HepG2 (cell line): ENCODE data around the gene SEC24B. TPM values are rescaled to one million over a fixed set of nuclear protein-coding genes. Genes with fewer than 3 reads are reported as not detected.
A peak's percentile ranks its signal among the peaks of the same experiment; 100 is the strongest.

ENCODE experiments used
- ARHGAP35 ChIP-seq: sonication (generic); formaldehyde crosslinking; IDR thresholded peaks from 2 replicates; pipeline ENCODE4 v1.9.0; 2022; ENCODE audit warnings: mild to moderate bottlenecking, inconsistent platforms, moderate library complexity, missing genetic modification reagents, borderline replicate concordance
- CCDC6 ChIP-seq: sonication (generic); formaldehyde crosslinking; IDR thresholded peaks from 2 replicates; pipeline ENCODE4 v1.8.1; 2022; ENCODE audit warnings: mild to moderate bottlenecking, missing genetic modification reagents, moderate library complexity
- FOXC1 ChIP-seq: sonication (generic); formaldehyde crosslinking; IDR thresholded peaks from 2 replicates; pipeline ENCODE4 v1.8.0; 2022; ENCODE audit warnings: mild to moderate bottlenecking, missing genetic modification reagents, borderline replicate concordance
- GABPB1 ChIP-seq: IDR thresholded peaks from 2 replicates; pipeline ENCODE4 v1.6.1; 2016; ENCODE audit warnings: mild to moderate bottlenecking, missing genetic modification reagents, moderate library complexity, missing compliant biosample characterization
- MAX ChIP-seq: IDR thresholded peaks from 2 replicates; pipeline ENCODE4 v1.6.1; 2012; ENCODE audit warnings: inconsistent platforms
- MED8 ChIP-seq: sonication (generic); formaldehyde crosslinking; IDR thresholded peaks from 2 replicates; pipeline ENCODE4 v1.8.1; 2023; ENCODE audit warnings: mild to moderate bottlenecking, missing genetic modification reagents; ENCODE audit not compliant: insufficient replicate concordance
- MYC ChIP-seq: sonication (generic); formaldehyde crosslinking; IDR thresholded peaks from 2 replicates; pipeline ENCODE4 v1.9.0; 2021; ENCODE audit warnings: missing genetic modification reagents, borderline replicate concordance
- SALL2 ChIP-seq: sonication (generic); formaldehyde crosslinking; IDR thresholded peaks from 2 replicates; pipeline ENCODE4 v1.8.1; 2023; ENCODE audit warnings: mild to moderate bottlenecking, missing genetic modification reagents, inconsistent platforms
- SIN3A ChIP-seq: IDR thresholded peaks from 2 replicates; pipeline ENCODE4 v1.6.1; 2011; ENCODE audit warnings: low read depth, mild to moderate bottlenecking, control low read depth, low read length, borderline replicate concordance
- SNAI1 ChIP-seq: sonication (generic); formaldehyde crosslinking; IDR thresholded peaks from 2 replicates; pipeline ENCODE4 v1.5.0; 2020; ENCODE audit warnings: mild to moderate bottlenecking, missing genetic modification reagents, borderline replicate concordance
- SP2 ChIP-seq: sonication (generic); formaldehyde crosslinking; IDR thresholded peaks from 2 replicates; pipeline ENCODE4 v1.5.1; 2020; ENCODE audit warnings: mild to moderate bottlenecking, missing genetic modification reagents
- TBL1XR1 ChIP-seq: fragments of 150-350 bp; IDR thresholded peaks from 2 replicates; pipeline ENCODE4 v1.6.1; 2014; ENCODE audit warnings: borderline replicate concordance, low read length; ENCODE audit not compliant: partially characterized antibody
- U2AF1 ChIP-seq: fragments of 200-400 bp; formaldehyde crosslinking; optimal IDR thresholded peaks from 2 replicates; pipeline ENCODE3; 2017; ENCODE audit warnings: mild to moderate bottlenecking, low read depth, low read length
- ZFP36L1 ChIP-seq: sonication (generic); formaldehyde crosslinking; IDR thresholded peaks from 2 replicates; pipeline ENCODE4 v1.8.0; 2022; ENCODE audit warnings: mild to moderate bottlenecking, missing genetic modification reagents, moderate library complexity
- ZNF263 ChIP-seq: sonication (generic); formaldehyde crosslinking; IDR thresholded peaks from 2 replicates; pipeline ENCODE4 v1.4.0; 2020; ENCODE audit warnings: missing genetic modification reagents
- ZNF430 ChIP-seq: sonication (generic); formaldehyde crosslinking; IDR thresholded peaks from 2 replicates; pipeline ENCODE4 v1.9.0; 2021; ENCODE audit warnings: mild to moderate bottlenecking, missing genetic modification reagents
- ZNF574 ChIP-seq: sonication (generic); formaldehyde crosslinking; IDR thresholded peaks from 2 replicates; pipeline ENCODE4 v1.4.0; 2020; ENCODE audit warnings: missing genetic modification reagents
- ZNF678 ChIP-seq: sonication (generic); formaldehyde crosslinking; IDR thresholded peaks from 2 replicates; pipeline ENCODE4 v1.4.0; 2020; ENCODE audit warnings: mild to moderate bottlenecking, missing genetic modification reagents
- ZNF687 ChIP-seq: sonication (generic); formaldehyde crosslinking; IDR thresholded peaks from 2 replicates; pipeline ENCODE4 v1.5.1; 2020; ENCODE audit warnings: mild to moderate bottlenecking, missing genetic modification reagents, moderate library complexity
- ZSCAN31 ChIP-seq: sonication (generic); formaldehyde crosslinking; IDR thresholded peaks from 2 replicates; pipeline ENCODE4 v1.5.0; 2020; ENCODE audit warnings: low read depth, mild to moderate bottlenecking, missing genetic modification reagents
- polyA plus RNA-seq, 8 experiments: library from polyadenylated mRNA; depleted of rRNA in 3 of 8; stranded (reverse) in 7 of 8; unstranded in 1 of 8; fragments of >200 nt; fragmentation: Illumina TruSeq in 4 of 8; extraction: Trizol in 4 of 8; gene quantifications; 2 replicates each; pipeline versions ENCODE4 v1.2.1 to v1.2.3, GENCODE V29; 2011 to 2016; ENCODE audit warnings: low read depth in 4 of 8, missing spikeins in 1 of 8, mixed read lengths in 1 of 8; ENCODE audit not compliant: insufficient read depth in 1 of 8
- total RNA-seq, 5 experiments: library from RNA; depleted of rRNA; stranded (reverse); fragments of >200 nt; fragmentation: Illumina TruSeq; extraction: Trizol; gene quantifications; 2 replicates each; pipeline ENCODE4 v1.2.3, GENCODE V29; 2016; ENCODE audit warnings: low read depth in 1 of 5
- TF ChIP-seq, protein P1 (sequence below): IDR thresholded peaks from 2 replicates; pipeline ENCODE4 v1.6.1; 2016; ENCODE audit warnings: low read depth, borderline replicate concordance

The SEC24B gene
- total and polyA plus RNA-seq, 2 of the 13 experiments (the other 11 are each of a cell fraction or from before 2014, with no cell fraction given), result 14.6 to 39.0 TPM

GRCh38 chr4:109559983-109560686 is 126.5 kb downstream of the SEC24B start, which contains the start of gene MCUB (continued):
- TF ChIP-seq, protein P1, sequence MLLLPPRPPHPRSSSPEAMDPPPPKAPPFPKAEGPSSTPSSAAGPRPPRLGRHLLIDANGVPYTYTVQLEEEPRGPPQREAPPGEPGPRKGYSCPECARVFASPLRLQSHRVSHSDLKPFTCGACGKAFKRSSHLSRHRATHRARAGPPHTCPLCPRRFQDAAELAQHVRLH, result 0 out of 2 replicates have a peak, but pooled peaks have one; percentile 10
- peak; percentile 58; the same call in 1 of the 2 replicates for TF ChIP-seq ZSCAN31 (CRISPR knock-in tag)
- TF ChIP-seq ZNF678 (CRISPR knock-in tag), result no peak
- peak; percentile 1; the same call in 1 of the 2 replicates for TF ChIP-seq SNAI1
- peak; percentile 20; the same call in 1 of the 2 replicates for TF ChIP-seq FOXC1
- no peak; the same call in 1 of the 2 replicates for TF ChIP-seq ZNF574 (CRISPR knock-in tag)
- TF ChIP-seq ZNF263, result peak; percentile 30
- peak; percentile 11; the same call in 1 of the 2 replicates for TF ChIP-seq SIN3A
- peak; percentile 23; the same call in 1 of the 2 replicates for TF ChIP-seq SALL2 (CRISPR knock-in tag)
- no peak for TF ChIP-seq U2AF1
- TF ChIP-seq ARHGAP35 (CRISPR knock-in tag), result 0 out of 2 replicates have a peak, but pooled peaks have one; percentile 19
- peak; percentile 41; the same call in 1 of the 2 replicates for TF ChIP-seq GABPB1
- peak; percentile 76; the same call in 1 of the 2 replicates for TF ChIP-seq CCDC6 (CRISPR knock-in tag)
- TF ChIP-seq ZFP36L1 (CRISPR knock-in tag), result no peak
- TF ChIP-seq MED8, result peak; percentile 51
- TF ChIP-seq TBL1XR1, result no peak
- TF ChIP-seq MAX, result peak; percentile 55; the same call in 1 of the 2 replicates
- 0 out of 2 replicates have a peak, but pooled peaks have one; percentile 22 for TF ChIP-seq SP2 (CRISPR knock-in tag)
- TF ChIP-seq ZNF430 (CRISPR knock-in tag), result peak; percentile 55; the same call in 1 of the 2 replicates
- TF ChIP-seq MYC (CRISPR knock-in tag), result peak; percentile 21; the same call in 1 of the 2 replicates
- TF ChIP-seq ZNF687 (CRISPR knock-in tag), result peak; percentile 84
